ENCODE results near the gene MIS18A.
"Not testable (repeated sequence)": the region's sequence is repeated elsewhere in the genome, so short reads cannot be mapped to it uniquely, and the experiment has no call there.

Gene MIS18A

GRCh38 chr21:32303385-32303784, 24.5 kb upstream of the MIS18A start:
- DNase-seq: no peak

DNA sequence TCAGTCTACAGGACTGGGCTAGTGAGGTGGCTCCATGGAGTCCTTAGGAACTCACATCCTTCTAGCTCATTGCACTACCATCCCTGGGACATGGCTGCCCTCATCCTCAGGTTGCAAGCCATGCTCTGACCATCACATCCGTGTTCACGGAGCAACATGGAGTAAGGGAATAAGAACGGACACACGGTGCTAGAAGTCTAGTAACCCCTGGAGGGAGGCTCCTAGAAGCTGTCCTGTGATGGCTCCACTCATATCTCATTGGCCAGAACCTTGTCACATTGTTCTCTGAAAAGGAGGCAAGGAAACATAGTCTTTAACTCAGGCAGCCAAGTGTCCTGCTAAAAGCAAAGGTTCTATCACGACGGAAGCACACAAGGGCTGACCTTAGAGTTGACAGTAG, 23.7 kb upstream of the MIS18A start:
- no peak for DNase-seq

GRCh38 chr21:32301596-32301995, 22.7 kb upstream of the MIS18A start:
- DNase-seq: no peak

DNA sequence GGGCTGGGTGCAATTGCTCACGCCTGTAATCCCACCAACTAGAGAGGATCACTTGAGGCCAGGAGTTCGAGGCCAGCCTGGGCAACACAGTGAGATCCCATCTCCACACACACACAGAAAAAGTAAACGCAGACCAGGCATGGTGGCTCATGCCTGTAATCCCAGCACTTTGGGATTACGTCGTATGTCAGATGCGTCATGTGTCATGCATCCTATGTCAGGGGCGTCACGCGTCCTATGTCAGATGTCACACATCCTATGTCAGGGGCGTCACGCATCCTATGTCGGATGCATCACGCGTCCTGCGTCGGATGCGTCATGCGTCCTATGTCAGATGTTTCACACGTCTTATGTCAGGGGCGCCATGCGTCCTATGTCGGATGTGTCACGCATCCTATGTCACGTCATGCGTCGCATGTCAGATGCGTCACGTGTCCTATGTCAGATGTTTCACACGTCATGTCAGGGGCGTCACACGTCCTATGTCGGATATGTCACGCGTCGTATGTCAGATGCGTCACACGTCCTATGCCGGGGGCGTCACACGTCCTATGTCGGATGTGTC, 21.4 kb upstream of the MIS18A start:
- no peak for DNase-seq

GRCh38 chr21:32299695-32300094, 20.8 kb upstream of the MIS18A start:
- no peak for DNase-seq

DNA sequence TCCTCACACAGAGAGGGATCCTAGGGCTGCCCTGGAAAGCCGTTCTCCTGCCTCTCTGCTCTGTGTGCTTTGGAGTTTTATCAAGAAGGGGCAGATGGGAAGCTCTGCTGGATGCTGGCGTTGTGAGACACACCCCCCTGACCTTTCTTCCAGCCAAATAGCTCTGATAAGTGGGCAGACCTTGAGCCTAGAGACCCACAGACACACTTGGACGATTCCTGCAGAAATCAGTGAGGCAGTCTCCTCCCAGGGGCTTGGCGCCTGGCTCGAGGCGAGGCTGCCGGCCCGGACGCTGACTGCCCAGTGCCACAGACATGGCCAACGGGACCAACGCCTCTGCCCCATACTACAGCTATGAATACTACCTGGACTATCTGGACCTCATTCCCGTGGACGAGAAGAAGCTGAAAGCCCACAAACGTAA, 19.8 kb upstream of the MIS18A start, which contains the start of gene MRAP:
TSS of gene MRAP (plus strand) at position 198 of the 424 bp plus-strand sequence. CDS start at position 315, 117 bp downstream.
- DNase-seq: no peak

- DNase-seq: no peak
Observed at GRCh38 chr21:32298148-32298559, 19.3 kb upstream of the MIS18A start.

- no peak for DNase-seq
Observed at GRCh38 chr21:32297449-32297848, 18.6 kb upstream of the MIS18A start.

DNA sequence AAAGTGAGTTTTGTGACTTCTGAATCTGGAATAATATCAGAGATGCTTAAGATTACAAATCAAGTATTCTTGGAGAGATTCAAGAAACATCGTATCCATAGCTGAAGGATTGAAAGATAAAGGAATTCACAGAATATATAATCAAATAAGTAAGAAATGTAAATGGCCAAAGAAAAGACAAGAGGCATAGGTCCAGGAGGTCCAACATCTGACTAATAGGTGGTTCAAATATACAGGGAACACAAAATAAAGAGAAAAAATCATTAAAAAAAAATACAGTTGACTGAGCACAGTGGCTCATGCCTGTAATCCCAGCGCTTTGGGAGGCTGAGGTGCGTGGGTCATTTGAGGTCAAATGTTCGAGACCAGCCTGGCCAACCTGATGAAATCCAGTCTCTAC, 6.6 kb upstream of the MIS18A start:
- no peak for DNase-seq

- DNase-seq: no peak
Observed at GRCh38 chr21:32282992-32283391, 4.1 kb upstream of the MIS18A start.

DNA sequence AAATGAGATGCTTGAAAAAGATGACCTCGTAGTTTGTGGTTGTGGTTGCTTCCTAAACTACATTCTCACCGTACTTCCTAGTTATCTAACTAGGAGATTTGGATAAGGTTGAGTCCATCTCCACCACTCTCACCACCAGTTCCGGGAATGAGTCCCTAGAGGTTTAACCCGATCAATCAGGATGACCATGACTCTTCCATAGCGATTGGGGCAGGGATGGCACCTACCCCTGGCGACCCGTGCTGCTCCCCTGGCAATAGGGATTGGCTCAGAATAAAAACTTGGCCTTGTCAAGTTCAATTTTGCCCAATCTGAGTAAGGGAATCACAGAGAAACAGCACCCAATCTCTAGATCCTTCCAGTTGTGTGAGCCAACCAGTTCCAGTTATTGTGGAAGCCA, 2.7 kb upstream of the MIS18A start:
- no peak for DNase-seq

GRCh38 chr21:32279377-32279680, 480 bp upstream of the MIS18A start:
- DNase-seq: no peak

DNA sequence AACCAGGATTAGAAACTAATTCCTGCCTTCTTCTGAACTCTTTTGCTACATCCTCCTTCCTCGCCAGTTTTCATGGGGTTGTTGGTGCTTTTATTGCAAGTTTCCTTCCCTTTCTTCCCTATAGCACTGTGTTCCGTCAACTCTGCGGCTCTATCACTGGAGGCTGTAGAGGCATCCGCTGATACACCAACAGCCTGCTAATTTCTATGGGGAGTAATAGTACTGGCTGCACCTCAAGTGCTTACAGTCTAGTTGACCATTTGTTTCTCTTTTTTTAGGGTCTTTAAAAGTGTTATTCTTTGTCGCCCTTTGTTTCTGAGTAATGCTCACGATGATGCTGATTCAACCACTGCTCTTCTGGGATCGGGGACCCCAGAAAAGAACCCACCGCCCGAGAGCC, 746 bp downstream of the MIS18A start:
- DNase-seq: no peak

GRCh38 chr21:32276671-32277070, 2.2 kb downstream of the MIS18A start:
- no peak for DNase-seq

GRCh38 chr21:32270748-32271147, 8.1 kb downstream of the MIS18A start:
- DNase-seq: no peak

- DNase-seq: not testable (repeated sequence)
Observed at GRCh38 chr21:32265321-32265720, 13.5 kb downstream of the MIS18A start.

- DNase-seq: no peak
Observed at GRCh38 chr21:32261929-32262328, 16.9 kb downstream of the MIS18A start.

DNA sequence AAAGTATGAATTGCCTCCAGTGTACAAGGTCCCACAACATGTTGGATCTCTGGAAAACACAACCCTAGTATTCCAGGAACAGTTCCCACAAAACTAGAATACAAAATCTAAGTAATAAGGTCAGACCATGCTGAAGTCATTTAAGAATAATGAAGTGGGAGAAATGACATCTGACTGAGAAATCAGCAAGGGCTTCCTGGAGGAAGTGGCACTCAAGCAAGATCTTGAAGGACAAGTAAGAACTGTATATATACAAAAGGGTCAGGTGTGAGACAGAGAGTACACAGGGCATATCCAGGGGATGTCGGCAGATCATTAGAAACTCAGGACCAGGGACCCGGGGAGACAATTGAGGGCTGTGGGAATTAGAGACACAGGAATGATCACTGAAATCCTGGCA, 18.7 kb downstream of the MIS18A start:
- no peak for DNase-seq

DNA sequence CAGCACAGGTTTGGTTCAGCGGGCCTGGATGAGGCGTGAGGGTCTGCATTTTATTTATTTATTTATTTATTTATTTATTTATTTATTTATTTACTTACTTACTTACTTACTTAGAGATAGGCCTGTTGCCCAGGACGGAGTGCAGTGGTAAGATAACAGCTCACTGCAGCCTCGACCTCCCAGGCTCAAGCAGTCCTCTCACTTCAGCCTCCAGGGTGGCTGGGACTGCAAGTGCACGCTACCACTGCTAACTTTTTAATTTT, 20.1 kb downstream of the MIS18A start:
- DNase-seq: not testable (repeated sequence)

DNA sequence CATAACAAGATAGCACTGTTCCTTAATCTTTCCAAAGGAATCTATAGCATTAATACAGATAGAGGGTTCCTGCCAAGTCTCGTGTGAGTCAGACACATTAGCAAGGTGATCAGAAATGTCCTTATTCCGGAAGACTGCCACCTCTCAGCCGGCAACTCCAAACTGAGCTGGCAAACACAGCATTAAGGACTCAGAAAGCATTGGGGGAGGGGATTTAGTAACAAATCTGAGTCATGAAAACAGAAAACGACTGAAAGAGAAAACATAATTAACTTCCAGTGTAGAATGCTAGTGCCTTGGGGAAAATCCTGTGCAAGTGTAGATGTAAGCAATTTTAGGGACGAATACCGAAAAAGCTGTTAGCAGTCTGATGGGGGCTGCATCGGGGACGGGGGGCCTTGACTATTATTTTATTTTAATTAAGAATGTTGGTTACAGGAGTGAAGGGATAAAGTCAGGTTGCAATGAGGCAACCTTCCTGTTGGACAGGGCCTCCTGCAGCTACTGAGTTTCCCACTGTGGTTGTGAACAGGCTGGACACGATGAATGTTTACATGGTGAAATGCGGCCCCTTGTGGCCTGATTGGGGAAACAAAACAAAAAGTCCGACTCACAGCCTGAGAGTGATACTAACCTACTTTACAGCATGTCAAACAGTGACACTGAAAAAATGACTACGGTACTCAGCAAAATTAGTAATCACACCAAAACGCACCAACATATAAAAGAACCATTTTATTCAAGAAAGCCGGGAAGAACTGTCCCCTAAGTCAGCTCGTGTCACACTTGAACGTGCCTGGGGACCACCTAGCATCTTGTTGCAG, 20.7 kb downstream of the MIS18A start:
- peak; percentile 43 for DNase-seq

GRCh38 chr21:32256873-32257620, 21.8 kb downstream of the MIS18A start:
- DNase-seq: peak; percentile 77

GRCh38 chr21:32256251-32256650, 22.6 kb downstream of the MIS18A start:
- no peak for DNase-seq

GRCh38 chr21:32253215-32253641, 25.6 kb downstream of the MIS18A start:
- no peak for DNase-seq

DNA sequence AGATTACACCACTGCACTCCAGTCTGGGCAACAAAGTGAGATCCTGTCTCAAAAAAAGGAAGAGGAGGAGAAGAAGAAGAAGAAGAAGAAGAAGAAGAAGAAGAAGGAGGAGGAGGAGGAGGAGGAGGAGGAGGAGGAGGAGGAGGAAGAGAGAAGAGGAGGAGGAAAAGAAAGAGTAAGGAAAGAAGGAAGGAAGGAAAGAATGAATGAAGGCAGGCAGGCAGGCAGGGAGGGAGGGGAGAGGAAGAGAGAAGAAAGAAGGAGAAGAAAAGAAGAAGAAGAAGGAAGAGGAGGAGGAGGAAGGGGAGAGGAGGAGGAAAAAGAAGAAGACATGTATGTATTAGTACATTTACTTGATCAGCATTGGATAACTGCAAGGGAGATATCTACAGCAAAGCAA, 26.7 kb downstream of the MIS18A start:
- DNase-seq: no peak

Data from DMS 273 treated with DMSO at 0.1 percent for 48 hours (cell line).